ENCODE data around the gene AP3B2. TPM values are rescaled to one million over a fixed set of nuclear protein-coding genes. Genes with fewer than 3 reads are reported as not detected.

Gene AP3B2
- total and polyA plus RNA-seq, 2 of the 4 experiments (the other 2 are of a cell fraction) = 0.14 TPM; not detected in 1

DNA sequence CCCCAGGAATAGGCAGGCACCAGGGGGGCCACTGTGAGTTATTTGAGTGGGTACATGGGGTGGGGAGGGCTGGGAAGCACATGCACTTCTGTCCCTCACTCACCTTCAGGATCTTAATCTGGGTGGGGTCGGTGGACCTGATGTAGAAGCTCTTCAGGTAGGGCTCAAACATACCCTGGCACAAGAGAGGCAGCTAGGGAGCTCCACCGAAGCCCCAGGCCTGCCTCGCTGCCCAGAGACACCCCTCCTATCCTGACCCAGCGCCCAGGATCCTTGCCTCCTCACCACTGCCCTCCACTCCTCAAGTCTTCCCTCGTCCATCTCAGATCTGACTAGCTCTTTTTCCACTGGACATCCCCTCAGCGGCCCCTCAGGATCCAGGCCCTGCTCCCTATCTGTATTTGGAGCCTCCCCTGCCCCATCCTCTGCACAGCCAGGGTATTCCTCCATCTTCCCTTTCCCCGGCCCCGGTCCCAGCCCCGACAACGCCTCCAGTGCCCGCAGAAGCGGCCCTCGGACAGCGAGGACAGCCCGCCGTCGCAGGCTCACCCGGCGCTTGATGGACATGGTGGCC, 30.0 kb downstream of the AP3B2 start:
- Histone ChIP-seq H2AFZ (replicated peaks; ENCODE audit: low read length, poor library complexity) (peak overlapping the region; percentile 56), H4K20me1 (ENCODE audit: insufficient read depth, low read length) (no peaks in the 10 kb centered on the region), H3K4ac (ENCODE audit: low read depth, low read length) (no peak overlapping the region), H2BK120ac (ENCODE audit: low read depth, low read length) (no peak overlapping the region), H3K4me1 (ENCODE audit: control insufficient read depth, insufficient read depth, low read length) (no peaks in the 10 kb centered on the region), H3K27me3 (ENCODE audit: control insufficient read depth, insufficient read depth, low read length) (peaks cover 30% of the 10 kb centered on the region), H2AK5ac (ENCODE audit: low read depth, low read length) (no peak overlapping the region), H3K36me3 (ENCODE audit: control insufficient read depth, insufficient read depth, low read length) (no peaks in the 10 kb centered on the region), H4K5ac (ENCODE audit: low read depth, low read length) (no peak overlapping the region), H4K8ac (ENCODE audit: low read depth in 2 of 2, low read length in 2 of 2) (no peak overlapping the region), H2BK5ac (ENCODE audit: low read depth, low read length, poor library complexity, severe bottlenecking) (no peak overlapping the region), H2AK9ac (replicated peaks; ENCODE audit: low read depth, low read length, poor library complexity) (no peak overlapping the region), H3K4me2 (ENCODE audit: low read depth, low read length) (no peak overlapping the region), H3K79me1 (ENCODE audit: low read depth in 1 of 2, low read length in 2 of 2) (no peaks in the 10 kb centered on the region), H3K27ac (ENCODE audit: insufficient read depth, low read length) (no peak overlapping the region), H3K14ac (replicated peaks; ENCODE audit: low read depth, low read length) (no peak overlapping the region), H3K9me1 (ENCODE audit: insufficient read depth, low read length) (no peaks in the 10 kb centered on the region), H3K56ac (ENCODE audit: extremely low read depth, insufficient read depth, low read length) (no peak overlapping the region), H2BK15ac (ENCODE audit: low read depth, low read length) (no peak overlapping the region), H3K4me3 (ENCODE audit: insufficient read depth, low read depth, low read length) (no peak overlapping the region), H2BK20ac (ENCODE audit: low read depth, low read length) (no peak overlapping the region), H3K9me3 (ENCODE audit: control insufficient read depth, insufficient read depth, low read length) (no peaks in the 10 kb centered on the region; the same call in 1 of the 2 replicates), H3K18ac (ENCODE audit: low read depth, low read length) (no peak overlapping the region), H3K23ac (ENCODE audit: low read depth, low read length) (no peak overlapping the region), H3K9ac (ENCODE audit: low read depth, low read length) (no peak overlapping the region), H4K91ac (ENCODE audit: insufficient read depth, low read depth, low read length) (no peak overlapping the region)
- dilution Hi-C loops (cut with HindIII; ENCODE audit: low sequenced_read_pairs, unreplicated experiment) = no loop called here
- ChIA-PET CTCF (no interaction called here), POLR2A (ENCODE audit: unreplicated experiment) (no interaction called here)
- no peak for ATAC-seq (ENCODE audit: low read depth)
- in situ Hi-C loops (cut with MboI; ENCODE audit: low sequenced_read_pairs) = no loop called here
- BruUV-seq (replicated peaks) = no TSS peak
- TF ChIP-seq BHLHE40 (IDR thresholded peaks at IDR 0.05; ENCODE audit: low read depth, low read length) (no peak), USF2 (IDR thresholded peaks at IDR 0.05; ENCODE audit: low read depth, low read length) (no peak), POLR2A (IDR thresholded peaks at IDR 0.05; ENCODE audit: low read depth, low read length) (no peak)
- 16% methylated on average over 13 of the region's 19 CpGs; no CpG with 5 or more reads in 1 of the 2 experiments for WGBS, 2 experiments (ENCODE audit: extremely low coverage in 2 of 2, insufficient read length in 1 of 2)
- no peak for DNase-seq
- intact Hi-C loops (cut with micrococcal nuclease) = loop anchor here (2.0 to 10.0 kb wide), 2 partner anchors 55 to 59 kb away; no protein-coding TSS in a partner anchor

All from IMR-90 (cell line).